GM21528 (cell line): ENCODE measurements around the gene DLL3.
"Not testable (repeated sequence)": the region's sequence is repeated elsewhere in the genome, so short reads cannot be mapped to it uniquely, and the experiment has no call there.

Source experiments
- ATAC-seq: cut with Tn5 transposase; IDR thresholded peaks from one replicate; pipeline ENCODE4 v1.9.1; 2021; ENCODE audit warnings: mild to moderate bottlenecking, moderate library complexity; ENCODE audit not compliant: unreplicated experiment, low FRiP score

Gene DLL3, protein sequence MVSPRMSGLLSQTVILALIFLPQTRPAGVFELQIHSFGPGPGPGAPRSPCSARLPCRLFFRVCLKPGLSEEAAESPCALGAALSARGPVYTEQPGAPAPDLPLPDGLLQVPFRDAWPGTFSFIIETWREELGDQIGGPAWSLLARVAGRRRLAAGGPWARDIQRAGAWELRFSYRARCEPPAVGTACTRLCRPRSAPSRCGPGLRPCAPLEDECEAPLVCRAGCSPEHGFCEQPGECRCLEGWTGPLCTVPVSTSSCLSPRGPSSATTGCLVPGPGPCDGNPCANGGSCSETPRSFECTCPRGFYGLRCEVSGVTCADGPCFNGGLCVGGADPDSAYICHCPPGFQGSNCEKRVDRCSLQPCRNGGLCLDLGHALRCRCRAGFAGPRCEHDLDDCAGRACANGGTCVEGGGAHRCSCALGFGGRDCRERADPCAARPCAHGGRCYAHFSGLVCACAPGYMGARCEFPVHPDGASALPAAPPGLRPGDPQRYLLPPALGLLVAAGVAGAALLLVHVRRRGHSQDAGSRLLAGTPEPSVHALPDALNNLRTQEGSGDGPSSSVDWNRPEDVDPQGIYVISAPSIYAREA

DNA sequence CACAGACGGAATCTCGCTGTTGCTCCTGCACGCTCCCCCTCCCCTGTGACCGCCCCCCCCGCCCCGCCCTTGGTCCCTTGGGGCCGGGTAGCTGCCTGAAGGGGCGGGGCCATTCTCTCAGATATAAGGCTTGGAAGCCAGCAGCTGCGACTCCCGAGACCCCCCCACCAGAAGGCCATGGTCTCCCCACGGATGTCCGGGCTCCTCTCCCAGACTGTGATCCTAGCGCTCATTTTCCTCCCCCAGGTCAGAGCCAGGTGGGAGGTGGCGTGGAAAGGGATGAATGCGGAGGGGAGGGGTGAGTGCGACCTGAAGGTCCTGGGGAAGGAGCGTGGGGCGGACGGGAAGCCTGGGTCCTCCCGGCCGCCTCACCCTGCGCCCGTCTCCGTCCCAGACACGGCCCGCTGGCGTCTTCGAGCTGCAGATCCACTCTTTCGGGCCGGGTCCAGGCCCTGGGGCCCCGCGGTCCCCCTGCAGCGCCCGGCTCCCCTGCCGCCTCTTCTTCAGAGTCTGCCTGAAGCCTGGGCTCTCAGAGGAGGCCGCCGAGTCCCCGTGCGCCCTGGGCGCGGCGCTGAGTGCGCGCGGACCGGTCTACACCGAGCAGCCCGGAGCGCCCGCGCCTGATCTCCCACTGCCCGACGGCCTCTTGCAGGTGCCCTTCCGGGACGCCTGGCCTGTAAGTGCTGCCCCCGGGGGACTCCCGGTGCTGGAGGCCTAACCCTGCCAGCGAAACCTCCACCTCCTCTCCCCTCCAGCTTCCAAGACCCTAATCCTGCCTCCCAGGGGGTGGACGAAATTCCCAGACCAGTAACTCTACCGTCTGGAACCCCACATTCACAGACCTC is at the start of gene DLL3:
Gene DLL3 (plus strand): TSS at position 150 of the 845 bp plus-strand sequence. CDS start 28 bp downstream, at position 178.
- no peak for ATAC-seq

DNA sequence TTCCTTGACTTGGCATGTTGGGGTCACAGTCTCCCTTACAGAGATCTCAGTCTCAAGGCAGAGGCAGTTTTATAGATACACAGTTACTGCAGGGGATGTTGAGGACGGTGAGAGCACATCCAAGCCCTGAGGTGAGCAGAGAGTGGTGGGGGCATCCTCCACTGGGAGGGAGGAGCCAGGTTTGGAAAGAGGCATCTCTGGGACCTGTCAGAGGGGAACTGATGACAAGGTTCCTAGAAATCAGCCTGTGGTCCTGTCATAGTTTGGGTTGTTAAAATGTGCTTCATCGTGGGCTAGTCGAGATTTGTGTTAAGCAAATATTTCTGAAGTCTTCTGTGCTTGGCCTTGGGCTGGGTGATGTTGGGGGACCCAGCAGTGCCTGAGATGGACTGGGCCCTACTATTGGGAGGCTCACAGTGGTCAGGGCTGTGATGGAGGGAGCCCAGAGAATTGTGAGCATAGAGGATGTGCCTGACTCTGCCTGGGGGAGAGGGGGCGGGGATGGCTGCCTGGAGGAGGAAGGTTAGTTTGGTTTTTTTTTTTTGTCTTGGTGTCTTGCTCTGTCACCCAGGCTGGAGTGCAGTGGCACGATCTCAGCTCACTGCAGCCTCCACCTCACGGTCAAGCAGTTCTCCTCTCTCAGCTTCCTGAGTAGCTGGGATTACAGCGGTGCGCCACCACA is 49.5 kb upstream of the DLL3 start:
- ATAC-seq = no peak

DNA sequence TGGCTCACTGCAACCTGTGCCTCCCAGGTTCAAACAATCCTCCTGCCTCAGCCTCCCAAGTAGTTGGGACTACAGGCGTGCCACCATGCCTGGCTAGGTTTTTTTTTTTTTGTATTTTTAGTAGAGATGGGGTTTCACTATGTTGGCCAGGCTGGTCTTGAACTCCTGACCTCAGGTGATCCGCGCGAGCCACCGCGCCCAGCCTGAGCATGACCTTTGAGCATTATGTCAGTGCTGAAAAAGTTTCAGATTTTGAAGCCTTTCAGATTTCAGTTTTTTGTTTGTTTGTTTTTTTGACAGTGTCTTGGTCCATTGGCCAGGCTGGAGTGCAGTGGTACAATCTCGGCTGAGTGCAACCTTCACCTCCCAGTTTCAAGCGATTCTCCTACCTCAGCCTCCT is 47.5 kb upstream of the DLL3 start:
- ATAC-seq = not testable (repeated sequence)

DNA sequence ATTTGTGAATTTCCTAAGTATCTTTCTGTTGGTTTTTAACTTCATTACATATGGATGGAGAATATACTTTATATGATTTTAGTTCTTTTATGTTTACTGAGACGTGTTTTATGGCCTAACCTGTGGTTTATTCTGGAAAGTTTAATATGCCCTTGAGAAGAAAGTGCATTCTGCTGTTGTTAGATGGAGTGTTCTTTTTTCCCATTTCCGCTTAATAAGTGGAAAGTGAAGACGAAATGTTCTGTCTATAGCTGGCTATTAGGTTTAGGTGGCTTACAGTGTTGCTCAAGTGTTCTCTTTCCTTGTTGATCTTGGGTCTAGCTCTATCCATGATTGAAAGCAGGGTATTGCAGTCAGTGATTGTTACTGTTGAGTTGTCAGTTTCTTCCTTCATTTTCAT is 35.3 kb upstream of the DLL3 start:
- no peak for ATAC-seq

- ATAC-seq = no peak
Measured at GRCh38 chr19:39465956-39466747, 32.6 kb upstream of the DLL3 start.

DNA sequence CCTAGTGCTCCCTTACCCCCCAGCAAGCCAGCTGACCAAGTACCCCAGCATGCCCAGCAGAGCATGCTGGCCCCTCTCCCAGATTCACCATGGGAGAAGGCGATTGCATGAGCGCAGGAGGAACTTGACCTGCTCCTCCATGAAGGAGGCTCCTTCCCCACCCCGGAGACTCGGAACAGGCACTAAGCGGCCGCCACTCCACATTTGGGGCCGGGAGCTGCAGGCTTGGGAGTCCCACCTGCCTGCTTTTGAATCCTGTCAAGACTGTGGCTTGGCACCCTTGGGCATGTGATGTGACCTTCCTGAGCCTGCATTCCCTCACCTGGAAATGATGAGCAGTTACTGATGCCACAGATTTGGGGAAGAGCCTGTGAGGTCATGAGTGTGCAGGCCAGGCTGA is 30.8 kb upstream of the DLL3 start:
- ATAC-seq = no peak

DNA sequence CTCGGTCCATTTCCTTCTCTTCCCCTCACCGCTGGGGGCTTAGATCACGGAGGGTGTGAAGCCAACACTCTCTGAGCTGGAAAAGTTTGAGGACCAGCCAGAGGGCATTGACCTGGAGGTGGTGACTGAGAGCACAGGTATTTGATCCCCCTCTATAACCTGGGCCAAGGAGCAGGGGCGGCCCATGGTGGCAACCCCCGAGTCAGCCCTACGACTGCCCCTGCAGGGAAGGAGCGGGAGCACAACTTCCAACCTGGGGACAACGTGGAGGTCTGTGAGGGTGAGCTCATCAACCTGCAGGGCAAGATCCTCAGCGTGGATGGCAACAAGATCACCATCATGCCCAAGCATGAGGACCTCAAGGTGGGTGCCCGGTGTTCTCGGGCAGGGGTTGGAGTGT is 29.7 kb upstream of the DLL3 start:
- ATAC-seq = no peak

GRCh38 chr19:39469567-39469966 is 29.2 kb upstream of the DLL3 start:
- ATAC-seq = no peak

- ATAC-seq = no peak
Measured at GRCh38 chr19:39470724-39471339, 27.9 kb upstream of the DLL3 start.

- ATAC-seq = no peak
Measured at GRCh38 chr19:39471756-39472536, 26.8 kb upstream of the DLL3 start.

GRCh38 chr19:39472746-39473442 is 25.9 kb upstream of the DLL3 start:
- no peak for ATAC-seq

- no peak for ATAC-seq
Measured at GRCh38 chr19:39473443-39473960, 25.2 kb upstream of the DLL3 start.

GRCh38 chr19:39474139-39474620 is 24.6 kb upstream of the DLL3 start:
- ATAC-seq = no peak

- ATAC-seq = no peak
Measured at GRCh38 chr19:39475748-39476147, 23.0 kb upstream of the DLL3 start.

- ATAC-seq = not testable (repeated sequence)
Measured at GRCh38 chr19:39479319-39479801, 19.4 kb upstream of the DLL3 start.

GRCh38 chr19:39479916-39480315 is 18.8 kb upstream of the DLL3 start:
- ATAC-seq = no peak
